T-helper 1 cell (primary cell): ENCODE data around the gene VOPP1.

ENCODE experiments used
- DNase-seq, 5 donors: peaks; one replicate each; pipeline ENCODE4 v3.0.0-alpha.2; 2012 to 2020

VOPP1 gene

DNA sequence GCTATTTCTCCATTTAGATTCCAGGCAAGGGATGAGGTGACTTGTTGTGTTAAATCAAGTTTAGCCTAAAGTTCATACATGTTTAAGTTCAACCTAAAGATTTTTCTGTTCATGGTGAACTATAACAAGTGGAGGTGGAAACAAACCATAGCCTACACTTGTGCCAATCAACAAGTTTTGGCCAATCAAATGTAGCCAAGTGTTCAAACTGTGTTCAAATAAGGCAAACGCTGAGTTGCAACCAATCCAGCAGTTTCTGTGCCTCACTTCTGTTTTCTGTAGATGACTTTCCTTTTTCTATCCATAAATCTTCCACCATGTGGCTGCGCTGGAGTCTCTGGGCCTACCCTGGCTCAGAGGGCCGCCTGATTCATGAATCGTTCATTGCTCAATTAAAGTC, 4.5 kb upstream of the VOPP1 start:
- DNase-seq = no peak

DNA sequence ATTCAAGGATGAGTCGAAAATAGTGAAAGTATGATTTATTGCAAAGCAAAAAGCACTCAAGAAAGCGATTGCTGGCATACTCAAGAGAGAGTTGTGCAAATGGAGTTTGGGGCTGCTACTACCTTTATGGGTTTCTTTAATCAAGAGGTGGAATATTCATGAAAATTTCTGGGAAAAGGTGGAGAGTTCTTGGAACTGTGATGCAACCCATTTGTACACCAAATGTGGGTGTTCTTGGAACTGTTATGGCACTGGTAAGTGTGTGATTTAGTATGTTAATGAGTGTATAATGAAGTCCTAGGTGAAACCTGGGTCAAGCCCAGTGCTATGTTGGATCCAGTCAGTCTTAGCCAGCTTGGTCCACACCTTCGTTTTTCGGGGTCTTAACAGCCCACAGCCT, 3.4 kb upstream of the VOPP1 start:
- peak in 1 of 5 donors; percentile 41 for DNase-seq

DNA sequence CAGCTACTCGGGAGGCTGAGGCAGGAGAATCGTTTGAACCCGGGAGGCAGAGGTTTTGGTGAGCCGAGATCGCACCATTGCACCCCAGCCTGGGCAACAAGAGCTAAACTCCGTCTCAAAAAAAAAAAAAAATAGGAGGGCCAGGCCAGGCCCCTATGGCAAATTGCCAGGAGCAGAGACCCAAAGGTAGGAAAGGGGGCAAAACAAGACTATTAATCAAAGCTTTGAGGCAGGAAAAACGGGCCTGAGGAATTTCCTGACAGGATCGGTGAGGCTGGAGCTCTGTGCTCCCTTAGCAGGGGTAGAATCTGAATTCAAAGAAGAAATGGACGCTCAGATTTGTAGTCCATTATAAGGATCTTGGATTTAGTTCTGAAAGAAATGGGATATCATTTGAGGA, 2.8 kb upstream of the VOPP1 start:
- DNase-seq = no peak

DNA sequence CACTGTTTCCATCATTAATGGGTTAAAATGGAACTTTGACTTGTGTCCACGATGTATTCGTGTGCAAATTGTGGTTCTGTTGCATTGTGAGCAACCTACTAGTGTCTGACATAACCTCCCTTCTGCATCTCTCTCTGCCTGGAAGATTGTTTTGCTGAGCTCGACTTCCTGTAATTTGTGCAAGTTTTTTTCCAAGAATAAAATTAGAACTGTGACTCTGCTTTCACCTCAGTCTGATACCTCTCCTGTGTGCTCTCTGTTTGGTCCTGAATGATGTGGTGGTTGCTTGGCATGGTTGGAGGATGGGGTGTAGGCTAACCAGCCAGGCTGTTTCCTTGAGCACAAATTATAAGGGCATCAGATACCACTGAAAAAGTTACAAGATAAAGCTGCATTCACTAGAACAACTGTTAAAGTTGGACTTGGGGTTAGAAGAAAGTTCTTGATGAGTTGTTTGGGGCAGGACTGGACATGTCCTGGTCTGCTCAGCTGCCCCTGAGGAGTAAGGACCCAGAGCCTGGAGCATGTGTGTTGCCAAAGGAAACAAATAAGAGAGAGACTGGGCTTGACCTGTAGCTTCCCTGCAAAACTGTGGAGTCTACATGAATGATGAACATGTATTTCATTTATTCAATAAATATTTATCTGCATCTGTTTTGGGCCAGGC, 1.9 kb upstream of the VOPP1 start:
- DNase-seq = peak in 1 of 5 donors; percentile 60

DNA sequence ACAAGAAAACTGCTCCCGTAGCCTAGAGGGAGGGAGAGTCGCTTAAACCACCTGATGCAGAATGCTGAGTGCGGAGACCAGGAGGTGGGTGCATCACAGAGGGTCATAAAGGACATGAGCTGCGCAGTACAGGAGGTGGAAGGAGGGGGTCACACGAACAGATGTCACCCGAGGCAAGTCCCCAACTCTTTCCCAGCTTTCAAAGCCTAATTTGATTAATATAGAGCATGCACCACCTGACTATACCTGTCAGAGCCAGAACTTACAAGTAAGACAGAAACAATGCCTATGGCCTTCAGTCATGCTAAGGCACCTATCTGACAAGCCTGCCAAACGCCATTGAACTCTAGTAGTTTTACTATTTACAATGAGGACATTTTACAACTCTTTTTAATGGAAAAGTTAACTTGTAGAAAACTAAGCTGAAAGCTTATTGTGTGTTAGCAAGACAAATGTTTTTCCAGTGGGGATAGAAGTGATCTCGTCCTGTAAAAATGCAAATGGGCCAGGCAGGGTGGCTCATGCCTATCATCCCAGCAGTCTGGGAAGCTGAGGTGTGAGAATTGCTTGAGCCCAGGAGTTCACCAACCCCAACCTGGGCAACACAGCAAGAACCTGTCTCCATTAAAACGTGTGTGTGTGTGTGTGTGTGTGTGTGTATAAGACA, 1.1 kb upstream of the VOPP1 start:
- DNase-seq = no peak

DNA sequence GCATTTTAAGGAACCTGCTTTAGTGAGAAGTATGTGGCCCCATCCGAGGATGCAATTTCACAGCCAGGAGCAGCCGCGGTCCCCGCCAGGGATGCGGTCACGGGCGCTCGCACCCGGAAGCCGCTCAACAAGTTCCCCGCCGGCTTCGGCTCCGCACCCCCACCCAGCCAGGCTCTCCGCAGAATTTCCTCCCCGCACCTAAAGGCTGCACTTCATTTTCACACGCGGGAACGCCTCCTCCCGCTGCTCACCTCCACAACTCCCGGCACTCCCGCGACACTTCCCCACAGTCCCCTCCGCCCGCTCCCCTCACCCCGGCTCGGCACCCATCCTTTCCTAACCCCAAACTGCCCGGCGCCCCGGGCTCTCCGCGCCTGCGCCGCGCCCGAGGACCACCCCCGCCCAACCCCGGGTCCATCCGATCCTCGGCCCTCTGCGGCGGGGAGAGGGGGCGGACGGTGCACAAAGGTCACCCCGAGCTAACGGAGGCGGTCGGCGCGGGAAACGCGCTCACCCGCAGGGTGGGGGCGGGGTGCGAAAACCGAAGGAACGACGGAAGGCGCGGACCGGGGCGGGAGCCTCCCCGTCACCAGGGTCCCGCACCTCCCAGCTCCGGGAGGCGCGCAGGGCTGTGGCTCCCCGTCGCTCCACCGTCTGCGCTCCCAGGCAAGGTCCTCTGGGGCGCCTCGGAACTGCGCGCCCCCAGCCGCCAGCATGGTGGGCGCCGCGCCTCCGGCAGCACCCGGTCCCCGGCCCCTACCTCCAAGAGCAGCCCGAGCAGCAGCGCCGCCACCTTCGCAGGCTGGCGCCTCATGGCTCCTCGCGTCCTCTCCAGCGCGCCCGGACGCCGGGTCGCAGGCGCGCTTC, 558 bp downstream of the VOPP1 start:
- peak; percentile 49 to 69 (median 62) for DNase-seq

DNA sequence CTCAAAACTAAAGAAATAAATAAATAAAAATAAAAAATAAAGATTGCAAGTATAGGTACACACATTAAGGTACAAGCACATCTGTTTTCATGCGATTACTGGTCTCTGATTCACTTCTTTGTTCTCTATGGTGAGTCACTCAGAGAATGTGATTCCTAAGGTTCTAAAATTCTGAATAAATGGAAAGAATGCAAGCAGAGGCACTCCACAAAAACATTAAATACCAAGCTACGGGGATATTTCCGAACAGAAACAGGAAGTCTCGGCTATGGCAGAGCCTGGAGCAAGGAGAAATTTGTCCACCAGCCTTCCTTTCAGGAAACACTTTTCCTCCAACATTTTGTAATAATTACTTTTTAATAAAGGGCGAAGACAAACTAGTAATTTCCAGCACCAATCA, 1.4 kb downstream of the VOPP1 start:
- no peak for DNase-seq

DNA sequence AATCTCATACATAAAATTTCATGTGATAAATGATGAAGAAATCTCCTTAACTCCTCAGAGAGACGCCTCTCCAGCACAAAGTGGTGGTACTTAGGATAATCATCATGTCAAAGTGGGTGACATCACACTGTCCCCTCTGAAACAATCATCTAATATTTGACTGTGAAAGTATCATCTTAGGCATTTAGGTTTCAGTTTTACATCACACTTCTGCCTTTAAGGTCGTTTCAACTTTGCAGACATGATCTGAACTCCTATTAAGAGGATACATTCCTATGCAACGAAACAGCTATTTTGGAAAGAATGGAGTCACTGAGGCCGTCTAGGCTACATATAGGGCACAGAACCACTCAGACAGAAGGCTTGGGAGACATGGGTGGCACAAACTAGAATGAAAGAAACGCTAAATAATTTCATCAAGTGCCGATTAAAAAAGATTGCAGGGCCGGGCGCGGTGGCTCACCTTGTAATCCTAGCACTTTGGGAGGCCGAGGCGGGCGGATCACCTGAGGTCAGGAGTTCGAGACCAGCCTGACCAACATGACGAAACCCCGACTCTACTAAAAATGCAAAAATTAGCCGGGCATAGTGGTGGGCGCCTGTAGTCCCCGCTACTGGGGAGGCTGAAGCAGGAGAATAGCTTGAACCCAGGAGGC, 2.0 kb downstream of the VOPP1 start:
- DNase-seq = peak in 1 of 5 donors; percentile 59

DNA sequence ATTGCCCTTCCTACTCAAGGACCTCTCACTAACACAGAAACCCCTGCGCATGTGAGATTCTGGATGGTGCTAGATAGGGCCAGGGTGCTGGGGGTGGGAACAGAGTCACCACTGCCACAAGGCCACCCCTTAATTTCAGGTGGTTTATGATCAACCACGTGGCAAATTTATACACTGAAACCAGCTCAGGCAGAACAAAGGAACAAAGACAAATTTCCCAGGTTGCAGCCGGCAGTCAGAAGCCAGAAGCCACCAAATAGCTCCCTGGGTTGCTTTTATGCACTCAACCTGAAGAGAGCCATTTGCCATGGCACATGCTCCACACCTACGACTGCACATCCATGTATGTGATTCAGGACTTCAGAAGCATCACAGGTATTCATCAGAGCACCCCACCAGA, 2.5 kb downstream of the VOPP1 start:
- DNase-seq = peak in 1 of 5 donors; percentile 29

DNA sequence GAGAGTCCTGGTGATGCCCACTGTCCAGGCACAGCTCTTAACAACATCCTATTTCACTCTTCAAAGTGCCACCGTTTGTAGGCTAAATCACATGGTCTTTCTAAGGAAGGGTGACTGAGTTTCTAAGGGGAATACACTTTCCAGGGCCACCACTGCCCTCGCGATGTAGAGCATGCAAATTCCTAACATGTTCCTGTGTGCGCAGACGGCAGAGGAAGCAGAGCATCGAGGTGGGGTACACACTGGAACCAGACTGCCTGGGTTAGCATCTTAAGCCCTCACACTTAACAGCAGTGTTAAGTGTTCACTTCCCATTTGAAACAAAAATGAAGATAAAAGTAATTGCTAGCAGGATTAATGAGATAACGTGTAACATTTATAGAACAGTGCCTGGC, 3.0 kb downstream of the VOPP1 start:
- DNase-seq = no peak

DNA sequence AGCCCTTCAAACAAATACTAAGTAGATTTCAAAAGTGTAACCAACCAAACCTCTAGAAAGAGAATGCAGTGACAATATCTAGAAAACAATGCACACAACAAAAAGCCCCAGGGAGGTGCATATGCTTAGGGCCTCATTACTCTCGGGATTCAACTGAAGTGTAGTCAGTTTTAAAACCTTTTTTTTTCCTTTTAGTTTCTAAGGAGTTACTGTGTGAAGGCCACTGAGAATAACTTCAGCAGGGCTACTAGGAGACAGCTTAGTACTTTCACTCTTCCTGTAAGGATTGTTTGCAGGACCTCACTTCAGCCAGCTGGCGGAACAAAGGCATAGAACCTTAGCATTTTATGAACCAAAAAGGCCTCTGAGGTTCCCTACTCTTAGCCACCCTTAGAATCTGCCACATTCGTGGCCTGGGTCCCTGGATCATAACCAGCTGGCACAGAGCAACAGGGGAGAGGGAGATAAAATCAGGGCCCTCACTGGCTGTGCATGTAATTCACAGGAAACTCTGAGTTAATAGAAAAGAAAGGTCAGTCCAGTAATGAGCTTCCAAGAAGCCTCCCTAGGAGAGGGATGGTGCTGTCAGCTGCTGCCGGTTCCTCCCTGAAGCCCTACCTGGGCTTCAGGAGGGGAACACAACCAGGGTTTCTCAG, 3.6 kb downstream of the VOPP1 start:
- DNase-seq = no peak

DNA sequence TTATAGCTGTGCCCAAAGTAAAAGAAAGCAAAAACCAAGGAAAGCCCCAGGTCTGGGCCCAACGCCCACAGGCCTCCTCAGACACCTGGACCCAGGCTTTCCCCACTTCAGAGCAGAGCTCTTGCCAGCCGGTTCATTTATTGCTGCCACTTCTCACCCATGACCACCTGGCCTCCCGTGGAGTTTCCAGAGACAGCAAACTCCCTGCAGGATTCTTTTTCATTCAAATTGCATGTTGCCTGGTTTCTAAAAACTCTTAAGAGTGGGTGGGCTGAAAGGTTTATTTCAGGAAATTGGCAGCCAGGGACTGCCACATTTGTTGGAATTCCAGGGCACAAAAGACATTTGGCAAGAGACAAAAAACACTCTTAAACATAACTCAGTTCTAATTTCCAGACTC, 4.7 kb downstream of the VOPP1 start:
- no peak for DNase-seq

DNA sequence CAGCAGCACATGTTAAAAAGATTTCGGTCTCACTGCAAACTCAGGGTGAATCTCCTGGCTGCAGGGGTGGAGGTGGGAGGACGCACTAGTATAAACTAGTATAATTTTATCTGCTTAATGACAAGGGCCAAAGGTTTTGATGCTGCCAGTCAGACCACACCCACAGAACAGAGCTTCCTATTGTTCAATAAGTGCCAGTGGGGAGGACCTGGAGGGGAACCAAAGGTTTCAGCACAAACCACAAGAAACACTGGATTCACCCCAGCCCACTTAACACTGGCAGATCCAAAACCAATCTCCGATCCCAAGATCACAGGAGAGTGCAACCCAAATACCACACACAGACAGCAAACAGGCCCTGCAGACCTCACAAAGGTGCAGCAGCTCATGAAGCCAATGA, 6.6 kb downstream of the VOPP1 start:
- DNase-seq = no peak

DNA sequence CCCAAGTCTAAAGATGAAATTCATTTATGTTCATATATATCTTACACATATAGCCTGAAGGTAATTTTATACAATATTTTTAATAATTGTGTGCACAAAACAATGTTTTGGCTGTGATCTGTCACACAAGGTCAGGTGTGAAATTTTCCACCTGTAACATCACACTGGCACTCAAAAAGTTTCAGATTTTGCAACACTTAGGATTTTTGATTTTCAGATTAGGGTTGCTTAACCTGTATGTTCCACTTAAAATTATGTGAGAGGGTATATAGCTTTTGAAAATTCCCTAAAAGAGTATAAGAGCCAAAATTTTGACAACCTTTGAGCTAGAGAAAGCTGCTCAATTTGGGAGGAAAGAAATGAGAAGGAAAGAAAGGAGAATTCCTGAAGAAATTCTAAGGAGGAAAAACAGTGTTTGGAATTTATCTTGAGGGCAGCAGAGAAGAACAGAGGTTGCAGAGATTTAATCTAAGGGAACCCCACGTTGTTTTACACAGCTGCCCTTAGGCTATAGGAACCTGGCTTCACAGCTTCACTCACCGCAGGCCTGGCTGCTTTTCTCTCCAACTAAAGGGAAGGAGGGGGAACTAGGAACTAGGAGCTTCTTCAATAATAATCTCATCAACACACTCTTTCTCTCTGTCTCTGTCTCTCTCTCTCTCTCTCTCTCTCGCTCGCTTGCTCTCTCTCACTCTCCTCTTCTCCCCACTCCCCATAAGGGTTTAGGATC, 8.5 kb downstream of the VOPP1 start:
- DNase-seq = no peak

DNA sequence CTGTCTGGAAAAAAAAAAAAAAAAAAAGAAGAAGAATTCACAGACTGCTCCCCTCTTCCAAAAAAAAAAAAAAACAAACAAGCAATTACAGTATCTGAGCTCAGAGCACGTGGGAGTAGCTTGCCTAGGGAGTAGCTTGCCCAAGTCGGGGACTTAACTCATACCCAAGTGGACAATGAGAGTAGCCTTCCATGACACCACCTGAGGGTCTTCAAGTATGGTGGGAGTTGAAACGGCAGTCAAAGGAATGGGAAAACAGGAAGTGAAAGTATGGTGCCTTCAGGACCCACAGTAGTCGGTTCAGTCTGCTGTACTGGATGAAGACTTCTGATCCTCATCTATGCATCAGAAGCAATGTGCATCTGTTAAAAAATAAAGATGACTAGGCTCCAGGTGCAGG, 10.6 kb downstream of the VOPP1 start:
- DNase-seq = no peak

DNA sequence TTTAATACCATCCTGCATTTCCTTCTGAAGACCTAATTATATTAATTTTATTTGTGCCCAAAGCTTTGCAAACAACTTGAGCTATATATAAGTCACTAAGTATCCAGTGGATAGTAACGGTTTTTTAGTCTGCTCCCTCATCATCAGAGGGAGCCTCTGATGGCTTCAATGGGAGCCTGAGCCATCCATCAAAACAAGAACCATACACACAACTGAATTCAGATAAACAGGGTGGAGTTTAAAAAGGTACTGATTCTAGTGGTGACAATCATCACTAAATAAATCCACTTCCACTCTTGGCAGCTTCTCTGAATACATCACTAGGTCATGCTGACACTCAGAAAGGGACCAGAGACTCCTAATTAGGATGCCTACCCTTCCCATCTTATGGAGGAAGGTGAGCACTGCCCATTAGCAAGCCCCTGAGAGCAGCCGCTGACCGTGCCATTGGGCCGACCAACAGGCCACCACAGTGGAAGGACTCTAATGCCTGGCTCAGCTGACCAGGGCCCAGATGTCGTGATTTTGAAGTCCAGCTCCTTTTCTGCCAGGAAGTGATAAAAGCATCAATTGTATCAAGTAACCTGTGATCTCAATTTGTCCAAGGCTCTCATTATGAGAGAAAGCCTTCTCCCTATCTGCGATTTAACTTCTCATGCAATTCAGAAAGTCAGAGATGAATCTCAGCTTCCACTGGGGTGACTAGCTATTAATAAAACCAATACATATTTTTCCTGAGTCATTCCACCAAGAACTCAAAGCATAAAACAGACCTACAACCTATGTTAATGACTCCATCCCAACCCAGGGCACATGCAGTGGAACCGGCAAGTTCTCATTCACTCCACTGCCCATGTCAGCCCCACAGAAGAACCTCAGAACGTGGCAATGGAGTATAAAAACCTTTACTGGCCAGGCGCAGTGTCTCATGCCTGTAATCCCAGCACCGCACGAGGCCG, 13.1 kb downstream of the VOPP1 start:
- DNase-seq = no peak

DNA sequence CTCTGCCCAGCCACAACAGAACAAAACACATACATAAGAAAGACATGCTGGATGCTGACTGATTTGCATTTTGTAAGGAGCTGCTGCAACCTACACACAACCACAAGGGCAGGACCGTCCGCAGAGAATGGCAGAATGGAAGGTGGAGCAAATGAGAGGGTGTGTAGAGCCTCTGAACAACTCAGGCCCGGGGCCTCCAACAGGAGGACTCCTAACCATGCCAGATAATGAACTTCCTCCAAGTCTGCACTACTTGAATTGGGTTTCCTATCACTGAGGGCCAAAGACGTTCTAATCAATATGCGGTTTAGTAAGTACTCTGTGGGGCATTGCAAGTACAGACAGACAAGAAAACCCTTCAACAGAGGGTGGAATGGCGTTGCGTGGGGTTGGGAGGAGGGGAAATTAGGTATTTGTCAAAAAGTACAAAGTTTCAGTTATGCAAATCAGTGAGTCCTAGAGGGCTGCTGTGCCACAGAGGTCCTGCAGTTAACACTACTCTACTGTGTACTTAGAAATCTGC, 14.6 kb downstream of the VOPP1 start:
- peak in 1 of 5 donors; percentile 48 for DNase-seq

DNA sequence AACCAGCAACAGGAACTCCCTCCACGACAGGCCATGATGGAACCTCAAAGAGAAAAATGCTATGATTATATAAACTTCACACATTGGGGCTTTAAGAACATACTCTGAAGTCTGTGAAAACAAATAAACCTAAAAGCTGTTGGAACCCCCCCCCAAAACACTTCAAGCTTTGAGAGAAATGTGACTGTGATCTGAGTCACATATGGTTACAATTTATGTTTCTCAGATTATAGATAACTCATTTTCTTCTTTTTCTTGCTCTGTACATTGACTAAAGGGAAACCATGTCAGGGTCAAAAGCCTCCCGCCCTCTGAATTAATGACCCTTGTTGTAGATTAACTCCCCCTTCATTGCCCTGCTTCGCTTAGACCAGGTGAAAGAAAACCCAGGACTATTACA, 15.8 kb downstream of the VOPP1 start:
- DNase-seq = no peak

DNA sequence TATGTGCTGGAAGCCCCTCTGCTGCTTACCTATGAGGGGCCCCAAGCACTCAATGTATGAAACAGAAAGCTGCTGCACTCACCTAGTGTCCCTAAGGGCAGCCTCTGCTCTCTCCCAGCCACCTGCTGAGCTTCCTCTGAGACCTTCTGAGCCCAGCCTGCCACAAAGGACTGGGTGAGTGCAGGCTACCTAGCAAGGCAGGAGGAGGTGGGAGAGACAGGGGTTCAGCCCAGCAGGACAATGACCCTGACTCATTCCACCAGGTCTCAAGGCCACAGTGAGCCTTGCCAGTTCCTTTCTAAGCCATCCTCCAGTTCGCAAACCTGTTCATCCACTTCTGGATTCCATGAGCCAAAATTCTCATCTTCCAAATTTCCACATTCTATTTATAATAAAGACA, 16.3 kb downstream of the VOPP1 start:
- DNase-seq = no peak

DNA sequence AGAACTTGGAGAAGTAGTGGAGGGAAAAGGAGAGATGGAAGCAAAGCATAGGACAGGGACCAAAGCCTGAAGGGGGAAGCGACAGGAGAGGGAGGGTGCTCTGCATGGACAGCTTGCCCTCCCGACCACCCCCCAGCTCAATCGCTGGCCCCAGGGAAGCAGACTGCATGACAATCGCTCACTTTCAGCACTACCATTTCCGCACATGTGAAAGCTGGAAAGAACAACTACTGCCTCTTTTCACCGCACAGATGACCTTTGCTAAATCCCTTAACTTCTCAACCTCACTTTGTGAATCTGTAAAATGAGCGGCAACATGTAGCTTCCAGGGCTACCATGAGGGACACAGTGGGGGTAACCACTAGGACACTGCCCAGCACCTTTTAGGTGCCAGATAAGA, 17.1 kb downstream of the VOPP1 start:
- no peak for DNase-seq

DNA sequence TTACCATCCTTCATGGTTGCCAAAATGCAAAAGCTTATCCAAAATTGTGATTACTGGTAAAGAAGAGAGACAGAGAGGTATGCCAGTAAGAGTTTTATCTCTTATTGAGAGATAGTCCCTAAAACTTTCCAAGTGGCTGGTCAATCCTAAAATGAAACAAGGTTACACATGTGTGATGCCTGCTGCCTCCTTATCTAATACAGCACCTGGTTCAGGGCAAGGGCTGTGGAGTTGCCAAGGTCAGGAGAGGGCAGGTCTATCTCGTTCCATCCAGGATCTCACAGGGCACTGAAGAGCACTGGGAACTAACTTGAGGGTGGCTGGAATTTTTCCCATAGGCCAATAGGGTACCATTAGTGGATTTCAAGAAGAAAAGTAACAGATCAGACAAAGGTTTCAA, 18.3 kb downstream of the VOPP1 start:
- DNase-seq = no peak
